GM19099 (cell line): ENCODE results near the gene BRINP2.

Experiments
- POLR2A ChIP-seq: IDR thresholded peaks from 3 replicates; pipeline ENCODE4 v1.6.1; 2011; ENCODE audit warnings: low read depth; ENCODE audit not compliant: insufficient read length; ENCODE audit errors: extremely low read depth

The BRINP2 gene

GRCh38 chr1:177145106-177146070 lies 25.4 kb upstream of the BRINP2 start:
- TF ChIP-seq POLR2A: no peak

GRCh38 chr1:177146499-177146898 lies 24.3 kb upstream of the BRINP2 start:
- no peak for TF ChIP-seq POLR2A

GRCh38 chr1:177162243-177162642 lies 8.5 kb upstream of the BRINP2 start:
- TF ChIP-seq POLR2A: no peak

GRCh38 chr1:177163844-177164379 lies 6.8 kb upstream of the BRINP2 start:
- no peak for TF ChIP-seq POLR2A

- no peak for TF ChIP-seq POLR2A
Observed at GRCh38 chr1:177164380-177165068, 6.2 kb upstream of the BRINP2 start, which contains the start of gene ASTN1. ASTN1 (minus strand) TSS chr1:177164712; CDS start chr1:177164676, 36 bp downstream.

GRCh38 chr1:177165069-177165439 lies 5.7 kb upstream of the BRINP2 start:
- no peak for TF ChIP-seq POLR2A

- TF ChIP-seq POLR2A: no peak
Observed at GRCh38 chr1:177171536-177172123, 872 bp downstream of the BRINP2 start.

GRCh38 chr1:177172272-177172671 lies 1.5 kb downstream of the BRINP2 start:
- TF ChIP-seq POLR2A: no peak

GRCh38 chr1:177172866-177173265 lies 2.1 kb downstream of the BRINP2 start:
- TF ChIP-seq POLR2A: no peak

- TF ChIP-seq POLR2A: no peak
Observed at GRCh38 chr1:177173976-177174375, 3.2 kb downstream of the BRINP2 start.

GRCh38 chr1:177174921-177175634 lies 4.3 kb downstream of the BRINP2 start:
- TF ChIP-seq POLR2A: no peak

- TF ChIP-seq POLR2A: no peak
Observed at GRCh38 chr1:177181280-177181630, 10.5 kb downstream of the BRINP2 start.

- no peak for TF ChIP-seq POLR2A
Observed at GRCh38 chr1:177181631-177182291, 11.0 kb downstream of the BRINP2 start.

- no peak for TF ChIP-seq POLR2A
Observed at GRCh38 chr1:177183836-177184235, 13.1 kb downstream of the BRINP2 start.
